ENCODE results near the gene EPHA6.

EPHA6 gene

DNA sequence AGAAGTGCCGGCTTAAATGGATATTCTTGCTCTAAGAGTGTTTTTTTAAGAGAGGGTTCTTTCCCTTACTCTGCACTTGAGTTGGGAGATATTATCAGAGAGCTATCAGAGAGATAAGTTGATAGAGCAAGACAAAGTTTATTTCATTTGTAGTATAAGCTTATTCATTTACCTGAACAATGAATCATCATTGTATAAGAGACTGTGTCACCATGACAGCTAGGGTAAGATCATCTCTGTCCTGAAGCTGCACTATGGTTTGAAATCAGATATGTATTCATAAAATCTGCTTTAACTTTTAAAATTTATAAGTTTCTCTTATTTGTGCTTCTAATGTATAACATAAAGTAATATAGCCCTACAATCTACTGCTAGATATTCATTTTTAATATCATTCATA is 822.1 kb downstream of the EPHA6 start:
- TF ChIP-seq, protein P1, sequence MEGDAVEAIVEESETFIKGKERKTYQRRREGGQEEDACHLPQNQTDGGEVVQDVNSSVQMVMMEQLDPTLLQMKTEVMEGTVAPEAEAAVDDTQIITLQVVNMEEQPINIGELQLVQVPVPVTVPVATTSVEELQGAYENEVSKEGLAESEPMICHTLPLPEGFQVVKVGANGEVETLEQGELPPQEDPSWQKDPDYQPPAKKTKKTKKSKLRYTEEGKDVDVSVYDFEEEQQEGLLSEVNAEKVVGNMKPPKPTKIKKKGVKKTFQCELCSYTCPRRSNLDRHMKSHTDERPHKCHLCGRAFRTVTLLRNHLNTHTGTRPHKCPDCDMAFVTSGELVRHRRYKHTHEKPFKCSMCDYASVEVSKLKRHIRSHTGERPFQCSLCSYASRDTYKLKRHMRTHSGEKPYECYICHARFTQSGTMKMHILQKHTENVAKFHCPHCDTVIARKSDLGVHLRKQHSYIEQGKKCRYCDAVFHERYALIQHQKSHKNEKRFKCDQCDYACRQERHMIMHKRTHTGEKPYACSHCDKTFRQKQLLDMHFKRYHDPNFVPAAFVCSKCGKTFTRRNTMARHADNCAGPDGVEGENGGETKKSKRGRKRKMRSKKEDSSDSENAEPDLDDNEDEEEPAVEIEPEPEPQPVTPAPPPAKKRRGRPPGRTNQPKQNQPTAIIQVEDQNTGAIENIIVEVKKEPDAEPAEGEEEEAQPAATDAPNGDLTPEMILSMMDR (conservative IDR thresholded peaks at IDR 0.05) = no peak
- no peak overlapping the region for H3K27ac ChIP-seq

GRCh38 chr3:97646932-97647331 is 832.5 kb downstream of the EPHA6 start:
- TF ChIP-seq, protein P1 (conservative IDR thresholded peaks at IDR 0.05) = no peak
- H3K27ac ChIP-seq = no peak overlapping the region

GRCh38 chr3:97647441-97647982 is 833.1 kb downstream of the EPHA6 start:
- TF ChIP-seq, protein P1 (conservative IDR thresholded peaks at IDR 0.05) = no peak
- no peak overlapping the region for H3K27ac ChIP-seq

DNA sequence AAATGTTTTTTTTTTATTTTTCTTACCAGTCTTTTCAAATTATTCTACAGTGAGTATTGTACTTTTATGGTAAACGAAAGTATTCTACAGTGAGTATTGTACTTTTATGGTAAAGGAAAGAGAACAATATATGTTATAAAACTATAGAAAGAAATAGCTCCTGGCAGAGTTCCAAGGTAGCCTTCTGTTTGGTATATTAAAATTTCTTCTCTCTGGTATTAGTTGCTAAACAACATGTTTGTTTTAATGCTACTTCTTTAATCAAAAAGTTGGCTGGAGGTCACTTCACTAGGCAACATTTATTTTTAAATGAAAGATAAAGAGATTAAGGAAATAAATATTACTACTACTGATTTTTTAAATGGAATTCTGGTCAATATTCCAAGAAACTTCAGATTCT is 841.6 kb downstream of the EPHA6 start:
- no peak overlapping the region for H3K27ac ChIP-seq
- TF ChIP-seq, protein P1 (conservative IDR thresholded peaks at IDR 0.05) = no peak

GRCh38 chr3:97656638-97657037 is 842.2 kb downstream of the EPHA6 start:
- H3K27ac ChIP-seq = no peak overlapping the region
- TF ChIP-seq, protein P1 (conservative IDR thresholded peaks at IDR 0.05) = no peak

- TF ChIP-seq, protein P1 (conservative IDR thresholded peaks at IDR 0.05) = peak; percentile 84
These were observed 844.4 kb downstream of the EPHA6 start for GRCh38 chr3:97658668-97659285.

GRCh38 chr3:97662264-97662663 is 847.9 kb downstream of the EPHA6 start:
- H3K27ac ChIP-seq = no peak overlapping the region
- TF ChIP-seq, protein P1 (conservative IDR thresholded peaks at IDR 0.05) = no peak

More at GRCh38 chr3:97658668-97659285, 844.4 kb downstream of the EPHA6 start:
- H3K27ac ChIP-seq = no peak overlapping the region

Data from VCaP (cell line).